NCI-H1417 (cell line): ENCODE results near the gene DPEP1.
"Not testable (repeated sequence)": the region's sequence is repeated elsewhere in the genome, so short reads cannot be mapped to it uniquely, and the experiment has no call there.

Experiments
- DNase-seq, 3 experiments: peaks; one replicate each; lab custom pipeline; 2025; lab: John Stamatoyannopoulos, UW

The DPEP1 gene

DNA sequence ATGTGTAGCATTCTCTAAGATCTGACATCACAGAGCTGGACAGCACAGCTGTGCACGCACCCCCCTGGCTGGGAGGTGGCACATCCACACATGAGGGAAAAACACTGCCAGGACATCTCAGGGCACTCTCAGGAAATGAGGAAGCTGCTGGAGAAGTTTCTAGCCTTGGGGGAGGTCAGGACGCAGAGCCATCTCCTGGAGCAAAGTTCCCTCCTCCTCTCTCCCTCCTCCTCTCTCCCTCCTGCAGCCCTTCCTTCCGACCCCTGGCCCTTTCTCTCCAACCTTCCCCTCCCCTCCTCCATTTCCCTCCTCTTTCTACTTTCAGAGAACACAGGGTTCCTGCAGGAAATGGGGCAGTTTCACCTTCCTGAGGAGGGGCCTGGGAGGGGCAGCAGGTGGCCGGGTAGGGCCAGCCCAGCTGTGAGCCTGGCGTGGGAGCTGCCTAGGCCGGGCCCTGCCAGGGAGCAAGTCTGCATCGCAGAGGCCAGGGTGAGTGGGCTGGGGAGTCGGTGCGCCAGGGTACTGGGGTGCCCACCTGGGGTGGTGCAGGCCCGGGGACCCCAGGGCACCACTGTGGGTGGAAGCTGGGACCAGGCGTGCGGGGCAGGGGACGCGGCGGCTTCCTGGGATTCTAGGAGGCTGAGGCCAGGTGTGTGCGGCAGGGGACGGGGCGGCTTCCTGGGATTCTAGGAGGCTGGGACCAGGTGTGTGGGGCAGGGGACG is at the start of gene DPEP1:
Gene DPEP1 (plus strand): TSS at position 412 of the 723 bp plus-strand sequence. CDS start 16,769 bp downstream, outside the sequence.
- no peak for DNase-seq

DNA sequence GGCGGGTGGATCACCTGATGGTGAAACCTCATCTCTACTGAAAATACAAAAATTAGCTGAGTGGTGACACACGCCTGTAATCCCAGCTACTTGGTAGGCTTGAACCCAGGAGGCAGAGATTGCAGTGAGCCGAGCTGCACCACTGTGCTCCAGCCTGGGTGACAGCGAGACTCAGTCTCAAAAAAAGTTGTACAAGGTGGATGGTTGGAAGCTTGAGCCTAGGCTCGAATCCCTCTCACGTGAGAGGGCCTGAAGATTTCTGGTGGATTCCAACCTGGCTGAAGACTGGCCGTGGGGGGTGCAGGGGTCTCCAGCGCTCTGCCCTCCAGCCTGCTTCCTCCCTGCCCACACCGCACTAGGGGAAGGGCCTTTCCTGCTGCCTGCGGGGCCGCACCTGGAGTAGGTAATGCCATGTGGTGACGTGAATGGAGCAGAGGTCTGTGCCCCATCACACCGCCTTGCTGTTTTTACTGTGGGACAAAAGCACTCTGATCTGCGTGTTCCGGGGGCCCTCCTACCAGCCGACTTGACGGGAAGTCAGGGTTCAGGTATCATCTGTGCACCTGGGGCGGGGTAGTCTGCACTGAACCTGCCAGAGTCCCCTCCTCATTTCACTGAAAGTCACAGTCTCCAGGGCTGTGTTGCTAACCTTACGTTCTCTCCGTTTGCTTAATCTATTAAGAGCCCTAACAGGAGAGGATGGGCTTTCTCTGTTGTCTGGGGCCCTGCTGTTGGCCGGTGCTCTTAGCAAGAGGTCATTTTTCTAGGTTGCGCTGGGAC is 48.8 kb upstream of the DPEP1 start:
- DNase-seq = no peak

DNA sequence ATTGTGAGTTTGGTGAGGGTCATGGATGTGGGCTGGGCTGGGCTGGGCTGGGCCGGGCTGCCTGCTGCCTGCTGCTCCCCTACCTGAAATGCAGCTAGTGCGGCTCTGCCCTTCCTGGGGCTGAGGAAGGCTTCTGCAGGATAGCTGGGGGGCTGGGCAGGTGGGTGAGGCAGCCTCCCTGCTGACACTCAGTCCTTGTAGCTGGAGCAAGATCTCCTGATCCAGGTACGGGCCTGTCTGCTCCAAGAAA is 48.3 kb upstream of the DPEP1 start:
- no peak for DNase-seq

DNA sequence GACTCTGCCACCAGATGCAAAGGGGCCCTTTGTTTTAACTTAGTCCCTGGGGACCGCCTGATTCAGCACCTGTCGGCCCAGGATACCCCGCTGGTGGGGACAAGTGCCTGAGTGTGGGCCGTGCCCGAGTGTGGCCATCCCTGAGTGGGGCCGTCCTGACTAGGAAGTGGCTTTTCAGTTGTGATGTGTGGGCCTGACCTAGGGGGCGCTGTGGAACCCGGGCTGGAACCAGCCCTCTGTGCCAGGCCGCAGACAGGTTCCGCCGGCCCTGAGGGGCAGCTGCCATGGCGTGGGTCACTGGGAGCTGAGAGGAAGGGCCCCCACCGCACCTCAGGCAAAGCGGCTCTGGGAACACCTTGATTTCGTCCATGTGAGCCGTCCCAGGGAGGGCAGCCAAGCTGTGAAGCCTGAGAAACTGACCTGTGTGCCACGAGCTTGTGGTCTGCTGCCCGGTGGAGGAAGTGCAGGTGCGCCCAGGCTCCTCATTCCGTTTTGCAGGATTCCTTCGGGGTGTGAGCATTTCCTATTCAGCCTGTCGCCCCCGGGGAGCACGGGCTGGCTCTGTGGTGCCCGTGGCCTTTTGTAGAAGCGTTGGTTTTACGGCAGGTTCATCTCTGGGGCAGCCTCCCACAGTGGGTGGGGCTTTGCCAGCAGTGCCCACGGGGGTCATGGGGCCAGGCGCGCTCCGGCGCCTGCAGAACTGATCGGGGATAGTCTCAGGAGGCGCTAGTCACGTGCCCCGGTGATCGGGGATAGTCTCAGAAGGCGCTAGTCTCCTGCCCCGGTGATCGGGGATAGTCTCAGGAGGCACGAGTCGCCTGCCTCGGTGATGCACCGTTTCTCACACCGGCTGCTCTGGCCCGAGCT is 47.7 kb upstream of the DPEP1 start:
- DNase-seq = peak in 1 of 3 experiments; percentile 12

DNA sequence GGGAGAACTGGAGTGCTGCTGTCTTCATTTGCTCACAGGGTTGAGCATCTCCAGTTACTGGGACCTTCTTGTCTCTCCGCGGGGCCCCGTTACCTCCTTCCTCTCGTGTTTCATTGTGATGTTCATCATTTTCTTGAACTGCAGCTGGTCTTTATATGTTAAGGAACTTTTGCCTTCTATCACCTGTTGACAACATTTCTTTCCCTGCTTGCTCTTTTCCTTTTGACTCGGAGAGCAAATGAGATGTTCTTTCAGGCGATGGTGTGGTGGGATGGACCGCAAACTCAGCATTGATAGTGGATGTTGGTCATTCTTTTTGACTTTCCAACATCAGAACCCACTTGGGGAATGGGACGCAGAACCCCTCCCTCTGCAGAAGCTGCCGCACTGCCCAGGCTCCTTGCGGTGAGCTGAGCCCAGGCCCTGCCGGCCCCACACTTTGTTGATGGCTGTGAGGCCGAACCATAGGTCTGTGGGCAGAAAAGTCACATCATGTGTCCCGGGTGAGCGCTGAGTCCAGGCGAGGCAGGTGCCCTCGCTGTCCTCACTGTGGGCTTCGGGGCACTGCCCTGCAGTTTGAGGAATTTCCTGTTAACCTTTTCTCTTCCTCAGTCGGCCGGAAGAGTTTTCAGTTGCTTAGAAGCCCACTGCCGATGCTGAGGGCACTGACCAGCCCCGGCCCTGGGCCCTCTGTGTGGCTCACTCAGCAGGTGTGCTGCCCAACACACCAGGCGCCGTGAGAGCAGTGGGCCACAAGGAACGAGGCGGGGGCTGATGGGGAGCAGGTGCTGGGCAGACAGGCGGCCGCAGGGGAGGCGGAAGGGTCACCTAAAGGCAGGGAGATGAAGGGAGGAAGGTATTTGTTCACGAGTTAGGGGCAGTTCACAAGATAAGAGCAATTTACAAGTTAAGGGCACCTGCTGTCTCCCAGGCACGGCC is 45.5 kb upstream of the DPEP1 start:
- no peak for DNase-seq

DNA sequence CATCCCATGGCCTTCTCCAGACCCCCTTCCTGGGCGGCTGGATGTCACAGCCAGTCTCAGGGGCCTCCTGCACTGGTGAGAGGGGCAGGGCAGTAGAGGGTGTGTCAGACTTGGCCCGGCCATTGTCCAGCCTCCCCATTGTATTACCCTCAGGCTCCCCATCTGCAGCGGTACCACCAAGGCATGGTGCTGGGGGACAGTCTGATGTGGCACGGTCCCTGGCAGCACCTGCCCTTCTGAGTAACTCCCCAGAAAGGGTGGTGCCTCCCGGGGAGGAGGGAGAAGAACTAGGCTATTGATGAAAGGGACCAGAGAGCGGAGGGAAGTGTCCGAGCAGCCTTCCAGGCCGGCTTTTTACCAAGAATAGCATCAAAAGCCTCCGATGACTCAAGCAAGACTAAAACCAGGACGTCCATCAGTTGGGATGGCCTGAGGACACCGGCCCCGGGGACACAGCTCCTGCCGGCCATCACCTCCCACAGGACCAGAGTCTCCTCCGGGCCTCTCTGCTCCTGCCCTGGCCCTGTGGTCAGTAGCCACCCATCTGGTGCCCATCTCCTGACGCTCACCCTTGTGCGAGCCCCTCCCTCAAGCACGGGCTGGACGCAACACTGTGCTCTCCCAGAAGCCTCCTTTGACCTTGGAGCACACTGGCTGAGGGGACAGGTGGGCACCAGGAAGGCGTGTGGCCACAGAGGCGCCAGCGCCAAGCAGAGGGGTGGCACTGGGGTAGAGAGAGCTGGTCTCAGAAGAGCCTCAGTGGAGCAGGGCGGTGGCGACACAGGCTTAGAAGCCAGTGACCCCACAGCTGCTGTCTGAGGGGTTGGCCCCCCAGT is 43.7 kb upstream of the DPEP1 start:
- no peak for DNase-seq

DNA sequence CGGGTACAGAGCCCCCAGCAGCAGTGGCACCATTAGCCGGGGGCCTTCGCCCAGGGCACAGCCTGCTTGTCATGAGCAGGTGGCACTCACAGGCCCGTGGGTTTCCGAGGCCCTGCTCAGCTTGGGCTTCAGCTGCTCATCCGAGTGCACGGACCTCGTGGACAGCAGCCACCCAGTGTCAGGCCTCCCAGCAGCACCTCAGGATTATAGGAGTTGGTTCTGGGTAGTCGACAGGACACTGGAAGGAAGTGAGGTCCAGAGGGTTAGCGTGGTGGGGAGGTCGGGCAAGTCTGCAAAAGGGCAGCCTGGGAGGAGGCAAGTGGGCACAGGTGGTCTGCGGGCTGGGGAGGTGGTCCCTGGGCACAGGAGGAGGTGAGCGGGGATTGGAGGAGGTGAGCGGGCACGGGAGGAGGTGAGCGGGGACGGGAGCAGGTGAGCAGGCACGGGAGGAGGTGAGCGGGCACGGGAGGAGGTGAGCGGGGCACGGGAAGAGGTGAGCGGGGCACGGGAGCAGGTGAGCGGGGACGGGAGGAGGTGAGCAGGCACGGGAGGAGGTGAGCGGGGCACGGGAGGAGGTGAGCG is 43.0 kb upstream of the DPEP1 start:
- DNase-seq = no peak

DNA sequence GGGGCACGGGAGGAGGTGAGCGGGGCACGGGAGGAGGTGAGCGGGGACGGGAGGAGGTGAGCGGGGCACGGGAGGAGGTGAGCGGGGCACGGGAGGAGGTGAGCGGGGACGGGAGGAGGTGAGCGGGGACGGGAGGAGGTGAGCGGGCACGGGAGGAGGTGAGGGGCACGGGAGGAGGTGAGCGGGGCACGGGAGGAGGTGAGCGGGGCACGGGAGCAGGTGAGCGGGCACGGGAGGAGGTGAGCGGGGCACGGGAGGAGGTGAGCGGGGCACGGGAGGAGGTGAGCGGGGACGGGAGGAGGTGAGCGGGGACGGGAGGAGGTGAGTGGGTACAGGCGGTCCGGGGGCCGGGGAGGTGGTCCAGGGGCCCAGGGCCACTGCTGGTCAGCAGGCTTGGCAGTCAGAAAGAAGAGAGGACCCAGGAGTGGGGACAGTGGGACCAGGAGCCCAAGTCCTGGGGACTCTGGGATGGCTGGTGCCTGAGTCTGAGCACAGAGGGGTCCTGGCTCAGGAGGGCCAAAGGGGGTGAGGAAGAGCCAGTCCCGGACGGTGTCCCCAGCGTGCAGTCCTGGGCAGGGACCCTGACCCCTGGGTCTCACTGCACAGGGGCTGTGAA is 42.4 kb upstream of the DPEP1 start:
- DNase-seq = not testable (repeated sequence)

DNA sequence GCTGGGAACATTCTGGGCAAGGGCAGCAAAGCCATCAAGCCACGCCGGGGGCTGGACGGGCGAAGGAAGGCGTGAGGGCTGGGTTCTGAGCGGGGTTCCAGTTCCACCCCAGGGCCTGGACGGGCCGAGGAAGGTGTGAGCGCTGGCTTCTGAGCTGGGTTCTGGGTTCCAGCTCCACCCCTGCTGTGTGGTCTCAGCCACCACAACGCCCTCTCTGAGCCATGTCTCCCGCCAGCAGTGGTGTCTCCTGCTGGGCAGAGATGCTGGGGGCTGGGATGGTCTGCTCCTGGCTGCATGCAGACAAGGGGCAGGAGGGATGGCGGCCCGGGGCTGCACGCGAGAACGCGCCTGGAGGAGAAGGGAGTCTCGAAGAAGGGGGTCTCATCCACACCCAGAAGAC is 41.8 kb upstream of the DPEP1 start:
- no peak for DNase-seq

DNA sequence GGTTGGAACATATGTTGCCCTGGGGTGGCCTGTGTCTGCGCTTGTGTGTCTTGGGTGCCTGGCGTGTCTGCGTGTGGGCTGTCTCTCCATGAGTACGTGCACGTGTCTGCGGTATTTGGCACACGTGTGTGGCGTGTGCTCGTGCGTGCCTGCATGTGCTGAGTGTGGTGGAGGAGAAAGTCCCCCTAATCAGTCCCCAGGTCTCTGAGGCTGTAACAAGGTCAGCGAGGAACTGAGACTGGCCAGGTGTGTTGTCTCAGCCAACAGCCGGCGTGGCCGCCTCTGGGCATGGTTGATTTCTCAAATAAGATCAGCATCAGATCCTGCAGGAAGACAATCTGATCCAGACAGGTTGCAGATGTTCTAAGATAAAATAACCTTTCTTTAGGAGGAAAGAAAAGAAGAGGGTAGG is 41.4 kb upstream of the DPEP1 start:
- no peak for DNase-seq

DNA sequence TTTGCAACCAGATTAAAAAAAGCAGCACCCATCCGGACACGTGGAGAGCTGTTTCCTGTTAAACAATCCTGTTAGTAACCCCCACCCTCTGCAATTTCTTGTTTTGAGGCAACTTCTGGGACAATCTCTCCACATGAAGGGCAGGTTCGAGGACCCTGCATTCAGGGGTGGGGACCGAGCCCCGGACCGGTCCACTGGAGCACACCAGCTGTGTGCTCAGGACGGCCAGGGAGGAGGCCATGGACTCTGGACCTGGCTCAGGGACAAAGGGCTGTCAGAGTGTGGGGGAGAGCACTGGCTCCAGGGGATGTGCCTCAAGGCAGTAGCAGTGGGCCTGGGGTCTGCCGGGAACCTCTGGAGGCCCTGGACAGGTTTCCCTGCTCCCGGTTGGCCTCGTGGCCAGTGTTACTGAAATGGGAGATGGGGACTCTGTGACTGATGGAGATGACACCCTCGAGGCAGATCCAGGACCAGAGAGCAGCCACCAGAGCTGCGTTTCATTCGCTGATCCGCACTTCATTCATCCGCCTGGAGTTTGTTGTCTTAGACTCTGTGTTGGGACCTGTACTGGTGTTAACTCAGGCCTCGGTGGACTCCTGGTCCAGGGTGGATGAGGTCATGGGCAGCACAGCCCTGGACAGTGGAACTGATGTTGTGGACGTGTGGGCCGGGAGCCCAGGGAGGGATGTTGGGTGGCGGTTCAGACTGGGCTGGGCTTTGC is 40.8 kb upstream of the DPEP1 start:
- DNase-seq = no peak

DNA sequence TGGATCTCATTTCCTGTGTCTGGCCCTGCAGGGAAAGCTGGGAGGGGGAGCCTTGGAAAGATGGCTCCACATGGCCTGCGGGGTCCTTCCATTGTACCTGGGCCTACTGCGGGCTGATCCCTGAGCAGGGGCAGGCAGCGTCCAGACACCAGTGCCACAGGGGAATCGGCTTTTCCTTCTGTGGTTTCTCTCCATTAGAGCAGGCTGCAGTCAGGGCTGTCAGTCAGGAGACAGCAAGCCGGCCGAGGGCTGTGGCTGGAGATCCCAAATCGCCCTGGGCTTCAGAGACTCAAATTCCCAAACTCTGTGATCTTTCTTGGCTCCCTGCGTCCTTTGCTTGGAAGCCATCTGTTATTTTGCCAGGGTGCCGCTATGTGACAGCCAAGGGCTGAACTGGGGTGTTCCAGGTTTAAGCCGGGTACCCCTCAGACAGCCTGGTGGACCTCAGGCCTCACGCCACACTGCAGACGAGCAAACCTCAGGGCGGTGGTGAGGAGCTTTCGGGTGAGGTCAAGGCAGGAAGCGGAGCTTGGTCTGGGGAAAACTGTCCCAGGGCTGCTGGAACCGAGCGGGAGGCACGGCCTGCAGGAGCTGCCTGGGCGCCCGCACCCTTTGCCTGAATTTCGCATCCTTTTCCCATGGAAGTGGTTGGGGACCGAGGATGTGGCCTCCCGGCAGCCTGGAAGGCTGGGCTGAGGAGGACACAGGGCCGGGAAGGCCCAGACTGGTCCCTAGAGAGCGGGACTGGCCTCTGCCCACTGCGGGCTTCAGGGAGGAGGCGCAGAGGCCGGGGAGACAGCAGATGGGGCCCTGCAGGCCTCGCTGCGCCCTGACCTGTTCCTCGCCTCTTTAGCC is 39.4 kb upstream of the DPEP1 start:
- no peak for DNase-seq

DNA sequence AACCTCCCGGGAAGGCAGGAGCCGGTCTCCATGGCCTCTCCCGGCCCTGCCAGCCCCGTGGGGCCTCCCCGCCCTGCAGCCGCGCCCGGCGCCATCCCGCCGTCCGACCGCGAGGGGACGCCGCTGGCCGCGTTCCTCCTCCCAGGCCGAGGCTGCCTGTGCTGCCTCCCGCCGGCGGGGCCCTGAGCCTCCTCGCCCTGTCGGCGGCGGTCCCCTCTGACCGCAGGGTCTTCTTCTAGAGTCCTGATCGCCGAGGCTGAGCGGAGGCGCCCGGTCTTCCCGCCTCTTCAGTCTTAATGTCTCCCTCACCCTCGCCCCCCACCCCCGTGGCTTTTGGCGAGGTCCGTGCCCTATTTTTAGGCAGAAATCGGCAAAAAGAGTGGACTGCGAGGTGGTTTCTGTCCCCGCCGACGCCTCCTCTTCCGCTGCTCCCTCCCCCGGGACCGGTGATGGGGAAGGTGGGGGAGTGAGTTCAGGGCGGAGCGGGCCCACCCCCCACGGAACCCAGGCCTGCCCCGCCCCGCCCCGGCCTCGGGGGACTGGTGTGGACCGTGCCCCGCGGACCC is 38.7 kb upstream of the DPEP1 start:
- DNase-seq = peak in 2 of 3 experiments; percentile 43 to 46

DNA sequence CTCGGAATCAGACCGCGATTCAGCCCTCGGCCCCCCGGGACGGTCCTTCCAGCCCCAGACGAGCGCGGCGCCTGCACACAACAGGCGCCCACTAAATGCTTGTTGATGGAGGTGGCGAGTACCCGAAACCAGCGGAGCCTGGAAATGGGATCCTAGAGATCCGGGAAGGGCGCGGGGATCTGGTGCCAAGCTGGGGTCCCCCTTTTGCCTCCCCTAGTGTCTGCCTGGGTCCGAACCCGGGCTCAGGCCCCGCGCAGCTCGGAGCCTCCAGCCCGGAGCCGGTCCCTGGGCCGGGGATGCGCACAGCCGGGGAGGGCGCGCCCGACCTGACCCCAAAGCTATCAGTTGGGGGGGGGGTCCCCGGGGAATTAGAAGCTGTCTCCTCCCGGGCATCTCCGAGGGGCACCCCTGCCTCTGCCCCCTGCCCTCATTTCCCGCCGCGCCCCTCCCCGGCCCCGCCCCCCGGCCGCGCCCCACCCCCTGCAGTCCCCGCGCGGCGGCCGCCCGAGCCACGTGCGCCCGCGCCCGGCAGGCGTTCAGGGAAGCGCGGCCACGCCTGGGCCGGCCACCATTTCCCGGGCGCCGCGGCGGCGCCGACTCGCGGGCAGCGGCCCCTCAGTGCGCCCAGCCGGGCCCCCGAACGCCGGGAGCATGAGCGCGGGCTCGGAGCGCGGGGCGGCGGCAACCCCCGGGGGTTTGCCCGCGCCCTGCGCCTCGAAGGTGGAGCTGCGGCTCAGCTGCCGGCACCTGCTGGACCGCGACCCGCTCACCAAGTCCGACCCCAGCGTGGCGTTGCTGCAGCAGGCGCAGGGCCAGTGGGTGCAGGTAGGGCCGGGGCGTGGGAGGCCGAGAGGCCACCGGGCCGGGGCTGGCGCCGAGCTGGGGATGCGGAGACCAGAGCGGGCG is 37.9 kb upstream of the DPEP1 start, which contains the start of gene CPNE7:
Gene CPNE7 (plus strand): TSS at position 512 of the 906 bp plus-strand sequence. CDS start 140 bp downstream, at position 652.
- peak in 1 of 3 experiments; percentile 43 for DNase-seq

DNA sequence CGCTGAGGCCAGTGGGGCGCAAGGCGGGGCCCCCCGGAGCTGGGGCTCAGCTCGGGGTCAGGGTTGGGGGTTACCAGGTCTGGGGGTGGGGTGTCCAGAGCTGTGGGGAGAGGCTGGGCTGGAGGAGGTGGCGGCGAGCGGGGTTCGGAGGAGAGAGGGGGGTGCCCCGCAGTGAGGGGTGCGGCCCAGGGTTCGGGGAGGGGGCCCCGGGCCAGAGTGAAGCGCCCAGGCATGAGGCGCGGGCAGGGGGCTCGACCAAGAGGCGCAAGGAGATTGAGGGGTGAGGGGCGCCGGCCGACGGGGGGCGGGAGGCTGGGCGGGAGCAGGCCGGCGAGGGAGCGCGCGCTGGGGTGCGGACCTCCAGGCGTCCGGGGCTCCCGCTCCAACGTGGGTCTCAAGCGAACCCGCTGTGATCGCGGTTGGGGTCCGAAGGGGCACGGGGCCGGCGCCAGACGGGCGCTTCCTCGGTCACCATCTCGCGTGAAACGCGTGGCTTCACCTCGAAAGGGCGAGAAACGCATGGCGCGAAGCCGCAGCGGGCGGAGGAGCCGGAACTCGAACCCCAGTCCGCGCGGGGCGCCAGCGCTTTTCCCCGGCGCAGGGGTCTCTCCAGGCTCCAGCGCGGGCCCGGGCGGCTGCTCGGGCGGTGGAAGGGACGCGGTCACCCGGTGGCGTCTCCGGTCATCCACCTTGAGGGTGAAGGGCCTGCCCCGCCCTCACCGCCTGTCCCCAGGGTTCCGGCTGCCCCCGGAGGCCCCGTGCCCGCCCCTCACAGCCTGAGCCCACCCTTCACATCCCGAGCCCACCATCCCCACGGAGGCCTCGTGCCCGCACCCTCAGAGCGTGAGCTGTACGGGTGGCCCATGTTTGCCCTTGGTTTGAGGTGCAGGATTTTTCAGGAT is 37.0 kb upstream of the DPEP1 start:
- no peak for DNase-seq
